ENCODE data around the gene TAF5L. TPM values are rescaled to one million over a fixed set of nuclear protein-coding genes. Genes with fewer than 3 reads are reported as not detected.

The TAF5L gene
- total and polyA plus RNA-seq, 10 of the 15 experiments (the other 5 are each of a cell fraction or from before 2014, with no cell fraction given): 1.1 to 26.2 (median 19.1) TPM

DNA sequence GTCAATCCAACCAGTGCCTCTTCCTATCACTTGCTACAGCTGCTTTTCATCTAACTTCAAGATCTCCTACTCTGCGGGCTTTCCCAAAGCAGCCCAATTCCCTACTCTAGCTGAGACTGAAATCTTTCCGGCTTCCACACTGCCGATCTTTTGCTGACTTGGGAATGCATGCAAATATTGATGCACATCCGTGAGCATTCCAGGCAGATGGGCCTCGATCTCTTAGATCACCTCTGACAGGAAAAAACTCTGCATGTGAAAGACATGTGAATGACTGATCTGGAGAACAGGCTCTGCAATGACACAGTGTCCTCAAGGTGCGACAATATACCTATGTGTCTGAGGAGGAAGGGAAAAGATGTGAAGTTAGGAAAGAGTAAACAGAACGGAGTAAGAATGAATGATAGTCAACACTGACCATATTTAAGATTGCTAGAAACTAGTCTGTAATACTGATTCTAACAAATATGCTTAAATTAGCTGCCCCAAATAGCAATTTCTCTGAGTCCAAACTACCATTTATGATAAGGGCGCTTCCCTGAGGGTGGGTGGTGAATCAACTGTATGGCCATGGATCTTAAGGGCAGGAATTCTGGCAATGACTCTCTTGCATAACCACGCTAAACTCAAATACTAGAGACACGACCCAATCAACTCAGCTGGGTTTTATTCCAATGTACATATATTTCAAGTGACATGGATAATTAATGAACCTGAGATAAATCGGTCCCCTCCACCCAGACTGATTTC, 8.4 kb downstream of the TAF5L start:
- peaks cover 61% of the 10 kb centered on the region for H3K79me2 ChIP-seq (ENCODE audit: control insufficient read depth, insufficient read depth, low read length)
- intact Hi-C loops (cut with micrococcal nuclease; ENCODE audit: unreplicated experiment) (no loop called here), in situ Hi-C loops (cut with MboI) (no loop called here)
- no peak overlapping the region for H3K9ac ChIP-seq (ENCODE audit: control insufficient read depth, insufficient read depth, low read length)
- FAIRE-seq (no peak), DNase-seq (ENCODE audit: low read depth, low spot score) (no peak), ATAC-seq (no peak)
- ChIA-PET RAD21 (ENCODE audit: unreplicated experiment) (no interaction called here), CTCF (no interaction called here), POLR2A (no interaction called here), SMC1A (ENCODE audit: uncharacterized antibody, unreplicated experiment) (interaction anchor here (0.7 to 1.6 kb wide), 2 partner anchors 9 to 43 kb away, joined by 3 to 7 read pairs; no protein-coding TSS in a partner anchor)
- H2AFZ ChIP-seq (ENCODE audit: control insufficient read depth, low read depth, low read length): no peak overlapping the region
- H3K27me3 ChIP-seq (replicated peaks in 1 of 2; ENCODE audit: control insufficient read depth in 2 of 2, insufficient read depth in 2 of 2, low read length in 1 of 2): no peaks in the 10 kb centered on the region
- no TSS peak for BruUV-seq (replicated peaks)
- no peak overlapping the region for H3K4me3 ChIP-seq
- H4K20me1 ChIP-seq (ENCODE audit: control insufficient read depth, insufficient read depth): 0 out of 2 replicates have a peak, but pooled peaks cover 2% of the 10 kb centered on the region
- no peak overlapping the region for H3K4me2 ChIP-seq (ENCODE audit: control insufficient read depth, insufficient read depth)
- peaks cover 12% of the 10 kb centered on the region for H3K4me1 ChIP-seq (ENCODE audit: control insufficient read depth, insufficient read depth, low read length)
- WGBS (ENCODE audit: insufficient coverage, insufficient replicate concordance, low lambda C conversion rate, missing lambda C conversion rate): 95% methylated on average over 11 of the region's 11 CpGs
- H3K36me3 ChIP-seq (ENCODE audit: control insufficient read depth in 2 of 2, insufficient read depth in 2 of 2, low read length in 1 of 2): peaks cover 2 to 7% of the 10 kb centered on the region in 2 experiments; a peak in 3 of 4 replicates
- no peak overlapping the region for H3K27ac ChIP-seq (ENCODE audit: control insufficient read depth, insufficient read depth)
- no peaks in the 10 kb centered on the region for H3K9me3 ChIP-seq (replicated peaks; ENCODE audit: control insufficient read depth, insufficient read depth, low read length)
- TF ChIP-seq MTA2 (IDR thresholded peaks at IDR 0.05; ENCODE audit: low read depth) (no peak), GABPA (IDR thresholded peaks at IDR 0.05; ENCODE audit: low read depth) (no peak), BRCA1 (IDR thresholded peaks at IDR 0.05; ENCODE audit: low read depth, low read length) (no peak), KDM1A (IDR thresholded peaks at IDR 0.05; ENCODE audit: borderline replicate concordance) (no peak), NFXL1 (IDR thresholded peaks at IDR 0.05; ENCODE audit: borderline replicate concordance) (no peak), BMI1 (IDR thresholded peaks at IDR 0.05; ENCODE audit: borderline replicate concordance) (no peak), IRF4 (IDR thresholded peaks at IDR 0.05; ENCODE audit: low read depth, low read length) (no peak), MYC (IDR thresholded peaks at IDR 0.05; ENCODE audit: insufficient read depth, insufficient read length, insufficient replicate concordance, low read length, severe bottlenecking) (no peak), CREM (IDR thresholded peaks at IDR 0.05; ENCODE audit: low read depth) (no peak), PAX5 (IDR thresholded peaks at IDR 0.05; ENCODE audit: borderline replicate concordance, low read depth, low read length) (no peak), KLF5 (IDR thresholded peaks at IDR 0.05; ENCODE audit: partially characterized antibody) (no peak), DPF2 (IDR thresholded peaks at IDR 0.05) (no peak), POLR2AphosphoS2 (IDR thresholded peaks at IDR 0.05; ENCODE audit: low read depth, low read length) (no peak), BHLHE40 (IDR thresholded peaks at IDR 0.05; ENCODE audit: borderline replicate concordance in 1 of 2, low read depth in 2 of 2, low read length in 1 of 2) (no peak)
- TF ChIP-seq, protein P1, sequence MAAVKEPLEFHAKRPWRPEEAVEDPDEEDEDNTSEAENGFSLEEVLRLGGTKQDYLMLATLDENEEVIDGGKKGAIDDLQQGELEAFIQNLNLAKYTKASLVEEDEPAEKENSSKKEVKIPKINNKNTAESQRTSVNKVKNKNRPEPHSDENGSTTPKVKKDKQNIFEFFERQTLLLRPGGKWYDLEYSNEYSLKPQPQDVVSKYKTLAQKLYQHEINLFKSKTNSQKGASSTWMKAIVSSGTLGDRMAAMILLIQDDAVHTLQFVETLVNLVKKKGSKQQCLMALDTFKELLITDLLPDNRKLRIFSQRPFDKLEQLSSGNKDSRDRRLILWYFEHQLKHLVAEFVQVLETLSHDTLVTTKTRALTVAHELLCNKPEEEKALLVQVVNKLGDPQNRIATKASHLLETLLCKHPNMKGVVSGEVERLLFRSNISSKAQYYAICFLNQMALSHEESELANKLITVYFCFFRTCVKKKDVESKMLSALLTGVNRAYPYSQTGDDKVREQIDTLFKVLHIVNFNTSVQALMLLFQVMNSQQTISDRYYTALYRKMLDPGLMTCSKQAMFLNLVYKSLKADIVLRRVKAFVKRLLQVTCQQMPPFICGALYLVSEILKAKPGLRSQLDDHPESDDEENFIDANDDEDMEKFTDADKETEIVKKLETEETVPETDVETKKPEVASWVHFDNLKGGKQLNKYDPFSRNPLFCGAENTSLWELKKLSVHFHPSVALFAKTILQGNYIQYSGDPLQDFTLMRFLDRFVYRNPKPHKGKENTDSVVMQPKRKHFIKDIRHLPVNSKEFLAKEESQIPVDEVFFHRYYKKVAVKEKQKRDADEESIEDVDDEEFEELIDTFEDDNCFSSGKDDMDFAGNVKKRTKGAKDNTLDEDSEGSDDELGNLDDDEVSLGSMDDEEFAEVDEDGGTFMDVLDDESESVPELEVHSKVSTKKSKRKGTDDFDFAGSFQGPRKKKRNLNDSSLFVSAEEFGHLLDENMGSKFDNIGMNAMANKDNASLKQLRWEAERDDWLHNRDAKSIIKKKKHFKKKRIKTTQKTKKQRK (IDR thresholded peaks at IDR 0.05; ENCODE audit: low read depth, low read length): no peak
- TF ChIP-seq, protein P2, sequence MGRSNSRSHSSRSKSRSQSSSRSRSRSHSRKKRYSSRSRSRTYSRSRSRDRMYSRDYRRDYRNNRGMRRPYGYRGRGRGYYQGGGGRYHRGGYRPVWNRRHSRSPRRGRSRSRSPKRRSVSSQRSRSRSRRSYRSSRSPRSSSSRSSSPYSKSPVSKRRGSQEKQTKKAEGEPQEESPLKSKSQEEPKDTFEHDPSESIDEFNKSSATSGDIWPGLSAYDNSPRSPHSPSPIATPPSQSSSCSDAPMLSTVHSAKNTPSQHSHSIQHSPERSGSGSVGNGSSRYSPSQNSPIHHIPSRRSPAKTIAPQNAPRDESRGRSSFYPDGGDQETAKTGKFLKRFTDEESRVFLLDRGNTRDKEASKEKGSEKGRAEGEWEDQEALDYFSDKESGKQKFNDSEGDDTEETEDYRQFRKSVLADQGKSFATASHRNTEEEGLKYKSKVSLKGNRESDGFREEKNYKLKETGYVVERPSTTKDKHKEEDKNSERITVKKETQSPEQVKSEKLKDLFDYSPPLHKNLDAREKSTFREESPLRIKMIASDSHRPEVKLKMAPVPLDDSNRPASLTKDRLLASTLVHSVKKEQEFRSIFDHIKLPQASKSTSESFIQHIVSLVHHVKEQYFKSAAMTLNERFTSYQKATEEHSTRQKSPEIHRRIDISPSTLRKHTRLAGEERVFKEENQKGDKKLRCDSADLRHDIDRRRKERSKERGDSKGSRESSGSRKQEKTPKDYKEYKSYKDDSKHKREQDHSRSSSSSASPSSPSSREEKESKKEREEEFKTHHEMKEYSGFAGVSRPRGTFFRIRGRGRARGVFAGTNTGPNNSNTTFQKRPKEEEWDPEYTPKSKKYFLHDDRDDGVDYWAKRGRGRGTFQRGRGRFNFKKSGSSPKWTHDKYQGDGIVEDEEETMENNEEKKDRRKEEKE (IDR thresholded peaks at IDR 0.05): no peak

All from GM12878 (cell line).